Lung (tissue), 12 donors: ENCODE data around the gene RASA3. TPM values are rescaled to one million over a fixed set of nuclear protein-coding genes. Genes with fewer than 3 reads are reported as not detected.
A peak's percentile ranks its signal among the peaks of the same experiment; 100 is the strongest.
"Not testable (repeated sequence)": the region's sequence is repeated elsewhere in the genome, so short reads cannot be mapped to it uniquely, and the experiment has no call there.

ENCODE experiments used
- ATAC-seq: fragments of 200-7000 bp; cut with Tn5 transposase; one replicate; pipeline ENCODE4 v1.9.1; 2020; ENCODE audit warnings: moderate number of reproducible peaks; ENCODE audit not compliant: insufficient read depth, low FRiP score
- DNase-seq, 3 donors: peaks; one replicate each; pipeline ENCODE4 v3.0.0-alpha.2; 2013 to 2017
- H3K27ac ChIP-seq, 2 donors: one replicate each; pipeline ENCODE4 v1.5.1; 2013; ENCODE audit warnings: mild to moderate bottlenecking in 2 of 2, moderate library complexity in 2 of 2, control low read depth in 1 of 2, inconsistent platforms in 1 of 2, low read depth in 1 of 2, low read length in 1 of 2
- H3K27me3 ChIP-seq, 3 donors: one replicate each; pipeline ENCODE4 v1.5.1; 2013; ENCODE audit warnings: low read length in 2 of 3; ENCODE audit not compliant: control insufficient read depth in 3 of 3, insufficient read depth in 3 of 3
- H3K36me3 ChIP-seq, 4 donors: one replicate each; pipeline ENCODE4 v1.5.1; 2013; ENCODE audit warnings: low read length in 4 of 4, mild to moderate bottlenecking in 1 of 4, moderate library complexity in 1 of 4; ENCODE audit not compliant: control insufficient read depth in 4 of 4, insufficient read depth in 4 of 4
- H3K4me1 ChIP-seq, 5 donors: one replicate each; pipeline ENCODE4 v1.5.1; 2013; ENCODE audit warnings: low read length in 5 of 5, mild to moderate bottlenecking in 2 of 5, moderate library complexity in 1 of 5; ENCODE audit not compliant: control insufficient read depth in 5 of 5, insufficient read depth in 5 of 5
- H3K4me3 ChIP-seq: one replicate; pipeline ENCODE4 v1.5.1; 2013; ENCODE audit warnings: mild to moderate bottlenecking, control low read depth, moderate library complexity
- H3K9ac ChIP-seq, 2 donors: one replicate each; pipeline ENCODE4 v1.5.1; 2013; ENCODE audit warnings: low read length in 2 of 2, control low read depth in 1 of 2; ENCODE audit not compliant: insufficient read depth in 1 of 2
- H3K9me3 ChIP-seq, 4 donors: one replicate each; pipeline ENCODE4 v1.5.1; 2013; ENCODE audit warnings: low read length in 3 of 4, mild to moderate bottlenecking in 1 of 4, moderate library complexity in 1 of 4; ENCODE audit not compliant: control insufficient read depth in 4 of 4, insufficient read depth in 3 of 4
- CTCF ChIP-seq: IDR thresholded peaks from 2 replicates; pipeline ENCODE4 v1.5.1; 2012; ENCODE audit warnings: mild to moderate bottlenecking; ENCODE audit errors: control extremely low read depth, extremely low read depth
- WGBS, 2 donors: extraction: QIAGEN DNeasy Blood & Tissue Kit; methylation state at CpG; one replicate each; pipeline ENCODE4 v1.1.7; 2013; 5-methylcytosine and 5-hydroxymethylcytosine counted together
- polyA plus RNA-seq, 2 donors: library from polyadenylated mRNA; stranded (reverse); fragments of 200-250 nt; gene quantifications; one replicate each; pipeline ENCODE4 v1.2.1, GENCODE V29; 2013
- total RNA-seq, 2 donors: library from RNA; depleted of rRNA in 1 of 2; stranded (reverse); fragments of >200 nt in 1 of 2; gene quantifications; one replicate each; pipeline ENCODE4 v1.2.1, GENCODE V29; 2014 to 2021
- donor health status: control.
- donor health status: control.
- donor health status: Bipolar disorder and iron deficiency.
- donor health status: healthy.
- donor health status: DM: yes; HTN: yes; CAD: no.

RASA3 gene
- total and polyA plus RNA-seq, 4 donors: 7.4 to 22.8 (median 16.2) TPM

- Histone ChIP-seq H3K9me3 (peaks cover 0 to 2% (median 0%) of the 10 kb centered on the region in 4 donors), H3K27me3 (no peaks in the 10 kb centered on the region), H3K27ac (no peak overlapping the region), H3K9ac (no peak overlapping the region), H3K36me3 (peaks cover 0 to 25% (median 15%) of the 10 kb centered on the region in 4 donors), H3K4me3 (no peak overlapping the region), H3K4me1 (peaks cover 0 to 2% (median 0%) of the 10 kb centered on the region in 5 donors)
- 63 to 91% methylated on average over 7 to 8 of the region's 10 CpGs for WGBS, 2 donors
- no peak for TF ChIP-seq CTCF
- ATAC-seq: no peak
- no peak for DNase-seq
Measured at GRCh38 chr13:113991191-113991669, 141.2 kb downstream of the RASA3 start.

- DNase-seq: no peak
- no peaks in the 10 kb centered on the region for H3K27me3 ChIP-seq
- 96 to 97% methylated on average over 9 of the region's 9 CpGs for WGBS, 2 donors
- peaks cover 0 to 22% (median 15%) of the 10 kb centered on the region in 4 donors for H3K36me3 ChIP-seq
- peaks cover 0 to 2% (median 0%) of the 10 kb centered on the region in 4 donors for H3K9me3 ChIP-seq
- H3K4me1 ChIP-seq: peaks cover 0 to 2% (median 0%) of the 10 kb centered on the region in 5 donors
- no peak for TF ChIP-seq CTCF
- no peak overlapping the region for H3K4me3 ChIP-seq
- H3K27ac ChIP-seq: no peak overlapping the region
- no peak for ATAC-seq
- no peak overlapping the region for H3K9ac ChIP-seq
Measured at GRCh38 chr13:113990321-113990837, 142.0 kb downstream of the RASA3 start.

GRCh38 chr13:113989585-113990300, 142.7 kb downstream of the RASA3 start:
- H3K27me3 ChIP-seq: no peaks in the 10 kb centered on the region
- TF ChIP-seq CTCF: no peak
- no peak overlapping the region for H3K9ac ChIP-seq
- WGBS, 2 donors: 70 to 84% methylated on average over 8 of the region's 8 CpGs
- peaks cover 0 to 2% (median 0%) of the 10 kb centered on the region in 4 donors for H3K9me3 ChIP-seq
- H3K4me1 ChIP-seq: peaks cover 0 to 2% (median 0%) of the 10 kb centered on the region in 5 donors
- DNase-seq: no peak
- ATAC-seq: no peak
- no peak overlapping the region for H3K27ac ChIP-seq
- no peak overlapping the region for H3K4me3 ChIP-seq
- H3K36me3 ChIP-seq: peaks cover 0 to 17% (median 13%) of the 10 kb centered on the region in 4 donors

GRCh38 chr13:113988859-113989258, 143.6 kb downstream of the RASA3 start:
- WGBS, 2 donors: 98 to 100% methylated on average over 6 of the region's 6 CpGs
- not testable (repeated sequence) for H3K9ac ChIP-seq, ATAC-seq, H3K9me3 ChIP-seq, H3K4me3 ChIP-seq, H3K27ac ChIP-seq, H3K4me1 ChIP-seq, H3K27me3 ChIP-seq
- DNase-seq: peak in 2 of 3 donors; percentile 42 to 44
- peaks cover 0 to 17% (median 13%) of the 10 kb centered on the region in 4 donors for H3K36me3 ChIP-seq
